Measurements from ENCODE around the gene OTUD7B.

The OTUD7B gene

GRCh38 chr1:150021191-150021694 is 10.7 kb upstream of the OTUD7B start:
- ATAC-seq: no peak
- no peak for TF ChIP-seq ZFP3 (CRISPR knock-in tag; IDR thresholded peaks at IDR 0.05)
- TF ChIP-seq ZFP30 (CRISPR knock-in tag; IDR thresholded peaks at IDR 0.05): no peak
- no peak for TF ChIP-seq TSHZ2 (CRISPR knock-in tag; IDR thresholded peaks at IDR 0.05)
- no peak for TF ChIP-seq TOX (CRISPR knock-in tag; IDR thresholded peaks at IDR 0.05; ENCODE audit: borderline replicate concordance)
- TF ChIP-seq ARNTL (CRISPR knock-in tag; IDR thresholded peaks at IDR 0.05; ENCODE audit: borderline replicate concordance, low read depth): no peak
- no peak for TF ChIP-seq TCF4 (CRISPR knock-in tag; IDR thresholded peaks at IDR 0.05; ENCODE audit: borderline replicate concordance)
- TF ChIP-seq CSRNP3 (CRISPR knock-in tag; IDR thresholded peaks at IDR 0.05): no peak
- no peak for TF ChIP-seq ZNF565 (CRISPR knock-in tag; conservative IDR thresholded peaks at IDR 0.05; ENCODE audit: low read depth)
- TF ChIP-seq SNAI2 (CRISPR knock-in tag; IDR thresholded peaks at IDR 0.05): no peak
- no peak for TF ChIP-seq ISL1 (CRISPR knock-in tag; IDR thresholded peaks at IDR 0.05)
- no peak for TF ChIP-seq ZNF8 (CRISPR knock-in tag; IDR thresholded peaks at IDR 0.05)
- TF ChIP-seq CREB5 (CRISPR knock-in tag; IDR thresholded peaks at IDR 0.05; ENCODE audit: low read depth): no peak
- no peak for TF ChIP-seq ESRRG (CRISPR knock-in tag; IDR thresholded peaks at IDR 0.05)
- no peak for TF ChIP-seq RARB (CRISPR knock-in tag; IDR thresholded peaks at IDR 0.05)
- TF ChIP-seq BACH2 (CRISPR knock-in tag; IDR thresholded peaks at IDR 0.05; ENCODE audit: borderline replicate concordance): no peak
- no peak for TF ChIP-seq OSR1 (CRISPR knock-in tag; IDR thresholded peaks at IDR 0.05)

GRCh38 chr1:150020711-150021110 is 10.2 kb upstream of the OTUD7B start:
- no peak for ATAC-seq
- no peak for TF ChIP-seq POU6F1 (CRISPR knock-in tag; IDR thresholded peaks at IDR 0.05; ENCODE audit: borderline replicate concordance, low read depth)
- TF ChIP-seq PATZ1 (CRISPR knock-in tag; IDR thresholded peaks at IDR 0.05; ENCODE audit: borderline replicate concordance): no peak
- TF ChIP-seq CSDC2 (CRISPR knock-in tag; IDR thresholded peaks at IDR 0.05): no peak
- TF ChIP-seq GLIS3 (CRISPR knock-in tag; IDR thresholded peaks at IDR 0.05): no peak
- no peak for TF ChIP-seq ZNF565 (CRISPR knock-in tag; conservative IDR thresholded peaks at IDR 0.05; ENCODE audit: low read depth)
- no peak for TF ChIP-seq ISL1 (CRISPR knock-in tag; IDR thresholded peaks at IDR 0.05)
- TF ChIP-seq ZFP30 (CRISPR knock-in tag; IDR thresholded peaks at IDR 0.05): no peak
- TF ChIP-seq BACH2 (CRISPR knock-in tag; IDR thresholded peaks at IDR 0.05; ENCODE audit: borderline replicate concordance): no peak
- no peak for TF ChIP-seq ESRRG (CRISPR knock-in tag; IDR thresholded peaks at IDR 0.05)
- TF ChIP-seq OSR1 (CRISPR knock-in tag; IDR thresholded peaks at IDR 0.05): no peak
- TF ChIP-seq CSRNP3 (CRISPR knock-in tag; IDR thresholded peaks at IDR 0.05): no peak
- no peak for TF ChIP-seq CREB5 (CRISPR knock-in tag; IDR thresholded peaks at IDR 0.05; ENCODE audit: low read depth)
- TF ChIP-seq ZFP3 (CRISPR knock-in tag; IDR thresholded peaks at IDR 0.05): no peak
- no peak for TF ChIP-seq TOX (CRISPR knock-in tag; IDR thresholded peaks at IDR 0.05; ENCODE audit: borderline replicate concordance)
- TF ChIP-seq TCF4 (CRISPR knock-in tag; IDR thresholded peaks at IDR 0.05; ENCODE audit: borderline replicate concordance): no peak
- TF ChIP-seq SNAI2 (CRISPR knock-in tag; IDR thresholded peaks at IDR 0.05): no peak
- no peak for TF ChIP-seq ZNF8 (CRISPR knock-in tag; IDR thresholded peaks at IDR 0.05)
- TF ChIP-seq ZNF70 (CRISPR knock-in tag; IDR thresholded peaks at IDR 0.05): no peak
- TF ChIP-seq RARB (CRISPR knock-in tag; IDR thresholded peaks at IDR 0.05): no peak
- no peak for TF ChIP-seq ARNTL (CRISPR knock-in tag; IDR thresholded peaks at IDR 0.05; ENCODE audit: borderline replicate concordance, low read depth)
